Left colon (tissue), 2 donors: ENCODE data around the gene KCNQ1OT1. TPM values are rescaled to one million over a fixed set of nuclear protein-coding genes. Genes with fewer than 3 reads are reported as not detected.

ENCODE experiments used
- ATAC-seq: fragments of 200-7000 bp; cut with Tn5 transposase; one replicate; pipeline ENCODE4 v1.9.1; 2020; ENCODE audit warnings: mild to moderate bottlenecking, moderate library complexity
- DNase-seq, 2 donors: peaks; one replicate each; pipeline ENCODE4 v3.0.0-alpha.2; 2020
- intact Hi-C, 2 donors: fragments of 100-400 bp; cut with DNase I in 1 of 2; cut with micrococcal nuclease in 1 of 2; formaldehyde crosslinking; loops; one replicate each; pipeline versions ENCODE4 v1.11.2 to v1.14.0; 2022; cut with DNase I, micrococcal nuclease
- total RNA-seq, 2 donors: library from RNA; stranded (reverse); fragmentation: NEBNext Ultra II Directional; extraction: Animal tissue kit (Norgen Biotek cat#: 25700); gene quantifications; one replicate each; pipeline ENCODE4 v1.2.1, GENCODE V29; 2021
- donor health status: DM: no; HTN: no; CAD: no.
- donor health status: DM: yes; HTN: yes; CAD: no.

KCNQ1OT1 gene
- total RNA-seq, 2 donors from 2014 or later = 1.1 to 1.9 TPM

GRCh38 chr11:2708757-2709281 lies 9.0 kb upstream of the KCNQ1OT1 start:
- ATAC-seq = no peak
- intact Hi-C loops = loop anchor here in 1 of 2 donors (10.0 kb wide), 1 partner anchor 176 kb away; the partner anchor contains the start of gene CDKN1C
- no peak for DNase-seq

GRCh38 chr11:2708151-2708581 lies 8.4 kb upstream of the KCNQ1OT1 start:
- intact Hi-C loops = loop anchor here in 1 of 2 donors (10.0 kb wide), 1 partner anchor 177 kb away; the partner anchor contains the start of gene CDKN1C
- ATAC-seq = no peak
- no peak for DNase-seq

- DNase-seq = no peak
- intact Hi-C loops = loop anchor here in 1 of 2 donors (10.0 kb wide), 1 partner anchor 177 kb away; the partner anchor contains the start of gene CDKN1C
Observed at GRCh38 chr11:2707736-2708135, 7.9 kb upstream of the KCNQ1OT1 start.

GRCh38 chr11:2706321-2706720 lies 6.5 kb upstream of the KCNQ1OT1 start:
- intact Hi-C loops = loop anchor here in 1 of 2 donors (10.0 kb wide), 1 partner anchor 178 kb away; the partner anchor contains the start of gene CDKN1C
- ATAC-seq (no peak), DNase-seq (no peak)

More at GRCh38 chr11:2707736-2708135, 7.9 kb upstream of the KCNQ1OT1 start:
- ATAC-seq = no peak

GRCh38 chr11:2704896-2705606 lies 5.3 kb upstream of the KCNQ1OT1 start:
- DNase-seq = no peak
- intact Hi-C loops = loop anchor here in 1 of 2 donors (10.0 kb wide), 1 partner anchor 180 kb away; the partner anchor contains the start of gene CDKN1C
- ATAC-seq = no peak

GRCh38 chr11:2704356-2704755 lies 4.6 kb upstream of the KCNQ1OT1 start:
- ATAC-seq (no peak), DNase-seq (no peak)
- intact Hi-C loops = loop anchor here in 1 of 2 donors (10.0 kb wide), 1 partner anchor 180 kb away; the partner anchor contains the start of gene CDKN1C

- DNase-seq (no peak), ATAC-seq (no peak)
- intact Hi-C loops = loop anchor here in 1 of 2 donors (10.0 kb wide), 1 partner anchor 181 kb away; the partner anchor contains the start of gene CDKN1C
Observed at GRCh38 chr11:2703363-2704141, 3.8 kb upstream of the KCNQ1OT1 start.

GRCh38 chr11:2702771-2703362 lies 3.1 kb upstream of the KCNQ1OT1 start:
- DNase-seq = no peak
- intact Hi-C loops = loop anchor here in 1 of 2 donors (10.0 kb wide), 1 partner anchor 182 kb away; the partner anchor contains the start of gene CDKN1C

GRCh38 chr11:2701898-2702434 lies 2.2 kb upstream of the KCNQ1OT1 start:
- ATAC-seq (no peak), DNase-seq (peak in 1 of 2 donors; percentile 4)
- intact Hi-C loops = loop anchor here in 1 of 2 donors (10.0 kb wide), 1 partner anchor 183 kb away; the partner anchor contains the start of gene CDKN1C

More at GRCh38 chr11:2702771-2703362, 3.1 kb upstream of the KCNQ1OT1 start:
- ATAC-seq = no peak

- intact Hi-C loops = loop anchor here in 1 of 2 donors (10.0 kb wide), 1 partner anchor 184 kb away; the partner anchor contains the start of gene CDKN1C
- peak in 1 of 2 donors; percentile 23 for DNase-seq
- no peak for ATAC-seq
Observed at GRCh38 chr11:2701230-2701629, 1.4 kb upstream of the KCNQ1OT1 start.

GRCh38 chr11:2700415-2701211 lies 819 bp upstream of the KCNQ1OT1 start:
- DNase-seq (peak; percentile 76 to 85), ATAC-seq (peak; percentile 71)
- intact Hi-C loops = loop anchor here in 1 of 2 donors (10.0 kb wide), 1 partner anchor 184 kb away; the partner anchor contains the start of gene CDKN1C

GRCh38 chr11:2699185-2699530 lies 636 bp downstream of the KCNQ1OT1 start:
- DNase-seq (peak; percentile 33 to 48), ATAC-seq (peak; percentile 46)

GRCh38 chr11:2698386-2699184 lies 1.2 kb downstream of the KCNQ1OT1 start:
- intact Hi-C loops = no loop called here
- peak in 1 of 2 donors; percentile 19 for DNase-seq
- ATAC-seq = no peak

More at GRCh38 chr11:2699185-2699530, 636 bp downstream of the KCNQ1OT1 start:
- intact Hi-C loops = no loop called here

- intact Hi-C loops = no loop called here
- peak in 1 of 2 donors; percentile 10 for DNase-seq
- ATAC-seq = no peak
Observed at GRCh38 chr11:2697866-2698265, 1.9 kb downstream of the KCNQ1OT1 start.

GRCh38 chr11:2696455-2696854 lies 3.3 kb downstream of the KCNQ1OT1 start:
- ATAC-seq = no peak
- intact Hi-C loops = no loop called here
- peak in 1 of 2 donors; percentile 9 for DNase-seq
